K562 (cell line): ENCODE results near the gene TTLL3. TPM values are rescaled to one million over a fixed set of nuclear protein-coding genes. Genes with fewer than 3 reads are reported as not detected.

Experiments
- BRF2 ChIP-seq: IDR thresholded peaks from 3 replicates; pipeline ENCODE4 v1.6.1; 2011; ENCODE audit warnings: borderline replicate concordance, mild to moderate bottlenecking; ENCODE audit not compliant: insufficient read length, insufficient read depth
- CSDE1 ChIP-seq, 2 experiments: fragments of 450-650 bp; IDR thresholded peaks; 2 replicates each; pipeline ENCODE4 v1.6.1; 2016; ENCODE audit warnings: mild to moderate bottlenecking in 1 of 2
- CXXC5 ChIP-seq: fragments of 250-450 bp; sonication (Bioruptor Pico); IDR thresholded peaks from 2 replicates; pipeline ENCODE4 v1.8.0; 2022; ENCODE audit warnings: inconsistent platforms, mild to moderate bottlenecking, moderate library complexity
- ELK1 ChIP-seq: sonication (generic); formaldehyde crosslinking; IDR thresholded peaks from 2 replicates; pipeline ENCODE4 v1.8.1; 2022; ENCODE audit warnings: missing genetic modification reagents
- GATA2 ChIP-seq: sonication (generic); formaldehyde crosslinking; IDR thresholded peaks from 2 replicates; pipeline ENCODE4 v1.4.0; 2020; ENCODE audit warnings: mild to moderate bottlenecking, missing genetic modification reagents
- HDAC8 ChIP-seq: fragments of 450-650 bp; IDR thresholded peaks from 2 replicates; pipeline ENCODE4 v1.6.1; 2016; ENCODE audit warnings: mild to moderate bottlenecking, missing genetic modification characterization, moderate library complexity, missing compliant biosample characterization
- MYC ChIP-seq, 2 experiments: fragments of 250-450 bp in 1 of 2; sonication (Bioruptor Pico) in 1 of 2; IDR thresholded peaks; 2 replicates each; pipeline versions ENCODE4 v1.5.1 to v1.6.1; 2012 to 2021; ENCODE audit warnings: low read depth in 2 of 2, borderline replicate concordance in 1 of 2, improper control_type of control experiment in 1 of 2, low read length in 1 of 2, mild to moderate bottlenecking in 1 of 2, moderate library complexity in 1 of 2
- POLR2AphosphoS2 ChIP-seq: IDR thresholded peaks from 2 replicates; pipeline ENCODE4 v1.6.1; 2012; ENCODE audit warnings: low read length, improper control_type of control experiment
- SPI1 ChIP-seq: IDR thresholded peaks from 2 replicates; pipeline ENCODE4 v1.6.1; 2011; ENCODE audit warnings: low read depth, low read length, control low read depth, borderline replicate concordance
- TBL1XR1 ChIP-seq, 2 experiments: IDR thresholded peaks; 2 replicates each; pipeline ENCODE4 v1.6.1; 2012; ENCODE audit warnings: improper control_type of control experiment in 2 of 2, low read length in 2 of 2, mild to moderate bottlenecking in 1 of 2
- ZBTB49 ChIP-seq: sonication (generic); formaldehyde crosslinking; IDR thresholded peaks from 2 replicates; pipeline ENCODE4 v1.8.0; 2022; ENCODE audit warnings: missing genetic modification reagents, mild to moderate bottlenecking, borderline replicate concordance
- ZC3H8 ChIP-seq: fragments of 450-650 bp; IDR thresholded peaks from 2 replicates; pipeline ENCODE4 v1.6.1; 2017
- ZNF384 ChIP-seq: IDR thresholded peaks from 2 replicates; pipeline ENCODE4 v1.6.1; 2012; ENCODE audit warnings: low read depth, low read length, improper control_type of control experiment
- ZNF76 ChIP-seq: fragments of 250-450 bp; sonication (Bioruptor Pico); IDR thresholded peaks from 2 replicates; pipeline ENCODE4 v1.4.0; 2020; ENCODE audit warnings: mild to moderate bottlenecking, moderate library complexity, borderline replicate concordance
- polyA plus RNA-seq, 8 experiments: library from polyadenylated mRNA; depleted of rRNA in 4 of 8; stranded (reverse) in 5 of 8; unstranded in 3 of 8; fragments of >200 nt; fragmentation: Nextera tagmentation in 2 of 8; fragmentation: Illumina TruSeq in 1 of 8; extraction: Ambion mirVana in 2 of 8; extraction: Trizol in 1 of 8; gene quantifications; 2 replicates each; pipeline versions ENCODE4 v1.2.1 to v1.2.3, GENCODE V29; 2011 to 2014; ENCODE audit warnings: inconsistent platforms in 1 of 8, missing spikeins in 1 of 8
- total RNA-seq, 7 experiments: library from RNA; depleted of rRNA in 6 of 7; stranded (reverse); fragments of >200 nt in 6 of 7; fragmentation: Illumina TruSeq in 2 of 7; extraction: Trizol in 2 of 7; gene quantifications; 2 replicates each; pipeline versions ENCODE4 v1.2.1 to v1.2.3, GENCODE V29; 2011 to 2021; ENCODE audit warnings: low replicate concordance in 1 of 7
- TF ChIP-seq, protein P1 (sequence below): fragments of 450-650 bp; IDR thresholded peaks from 2 replicates; pipeline ENCODE4 v1.6.1; 2016; ENCODE audit warnings: mild to moderate bottlenecking
- TF ChIP-seq, protein P2 (sequence below): fragments of 450-650 bp; IDR thresholded peaks from 2 replicates; pipeline ENCODE4 v1.6.1; 2016

The TTLL3 gene
- total and polyA plus RNA-seq, 9 of the 15 experiments (the other 6 are each of a cell fraction or from before 2014, with no cell fraction given), result 8.9 to 106 (median 33.2) TPM

DNA sequence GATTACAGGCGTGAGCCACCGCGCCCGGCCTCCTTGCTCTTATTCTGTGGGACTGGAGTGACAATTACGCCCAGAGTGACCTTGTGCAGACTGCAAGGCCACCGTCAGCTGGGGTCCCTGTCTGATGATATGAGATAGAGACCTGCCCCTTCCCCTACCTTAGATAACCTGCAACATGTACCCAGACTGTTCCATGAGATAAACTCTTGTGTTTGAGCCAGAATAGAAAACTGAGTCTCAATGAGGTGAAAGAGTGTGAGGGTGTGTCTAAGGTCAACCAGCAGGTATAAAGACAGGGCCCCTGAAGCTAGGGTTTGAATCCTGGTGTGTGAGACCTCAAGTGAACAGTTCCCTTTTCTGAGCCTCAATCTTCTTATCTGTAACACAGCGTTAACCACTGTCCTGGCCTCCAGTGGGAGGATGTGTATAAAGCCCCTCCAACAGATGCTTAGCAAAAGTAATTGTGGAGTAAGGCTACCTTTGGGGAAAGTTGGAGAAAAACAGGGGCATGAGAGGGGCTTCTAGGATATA, 23.8 kb upstream of the TTLL3 start (continued):
- peak; percentile 45 for TF ChIP-seq CXXC5 (CRISPR knock-in tag)
- TF ChIP-seq, protein P1, sequence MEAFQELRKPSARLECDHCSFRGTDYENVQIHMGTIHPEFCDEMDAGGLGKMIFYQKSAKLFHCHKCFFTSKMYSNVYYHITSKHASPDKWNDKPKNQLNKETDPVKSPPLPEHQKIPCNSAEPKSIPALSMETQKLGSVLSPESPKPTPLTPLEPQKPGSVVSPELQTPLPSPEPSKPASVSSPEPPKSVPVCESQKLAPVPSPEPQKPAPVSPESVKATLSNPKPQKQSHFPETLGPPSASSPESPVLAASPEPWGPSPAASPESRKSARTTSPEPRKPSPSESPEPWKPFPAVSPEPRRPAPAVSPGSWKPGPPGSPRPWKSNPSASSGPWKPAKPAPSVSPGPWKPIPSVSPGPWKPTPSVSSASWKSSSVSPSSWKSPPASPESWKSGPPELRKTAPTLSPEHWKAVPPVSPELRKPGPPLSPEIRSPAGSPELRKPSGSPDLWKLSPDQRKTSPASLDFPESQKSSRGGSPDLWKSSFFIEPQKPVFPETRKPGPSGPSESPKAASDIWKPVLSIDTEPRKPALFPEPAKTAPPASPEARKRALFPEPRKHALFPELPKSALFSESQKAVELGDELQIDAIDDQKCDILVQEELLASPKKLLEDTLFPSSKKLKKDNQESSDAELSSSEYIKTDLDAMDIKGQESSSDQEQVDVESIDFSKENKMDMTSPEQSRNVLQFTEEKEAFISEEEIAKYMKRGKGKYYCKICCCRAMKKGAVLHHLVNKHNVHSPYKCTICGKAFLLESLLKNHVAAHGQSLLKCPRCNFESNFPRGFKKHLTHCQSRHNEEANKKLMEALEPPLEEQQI, result peak; percentile 44; the same call in 1 of the 2 replicates
- no peak for TF ChIP-seq CSDE1 (IDR thresholded peaks at IDR 0.05)
- TF ChIP-seq ZNF76 (CRISPR knock-in tag), result peak; percentile 9; the same call in 1 of the 2 replicates
- TF ChIP-seq ELK1, result no peak
- no peak for TF ChIP-seq BRF2
- peak; percentile 60 for TF ChIP-seq GATA2 (CRISPR knock-in tag)
- TF ChIP-seq ZNF384, result no peak
- no peak for TF ChIP-seq HDAC8 (tag)
- no peak for TF ChIP-seq ZC3H8
- TF ChIP-seq POLR2AphosphoS2, result 0 out of 2 replicates have a peak, but pooled peaks have one; percentile 16
- TF ChIP-seq, protein P2, sequence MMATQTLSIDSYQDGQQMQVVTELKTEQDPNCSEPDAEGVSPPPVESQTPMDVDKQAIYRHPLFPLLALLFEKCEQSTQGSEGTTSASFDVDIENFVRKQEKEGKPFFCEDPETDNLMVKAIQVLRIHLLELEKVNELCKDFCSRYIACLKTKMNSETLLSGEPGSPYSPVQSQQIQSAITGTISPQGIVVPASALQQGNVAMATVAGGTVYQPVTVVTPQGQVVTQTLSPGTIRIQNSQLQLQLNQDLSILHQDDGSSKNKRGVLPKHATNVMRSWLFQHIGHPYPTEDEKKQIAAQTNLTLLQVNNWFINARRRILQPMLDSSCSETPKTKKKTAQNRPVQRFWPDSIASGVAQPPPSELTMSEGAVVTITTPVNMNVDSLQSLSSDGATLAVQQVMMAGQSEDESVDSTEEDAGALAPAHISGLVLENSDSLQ, result 0 out of 2 replicates have a peak, but pooled peaks have one; percentile 26
- TF ChIP-seq MYC (IDR thresholded peaks at IDR 0.05; ENCODE audit: low read depth, low read length), result 0 out of 2 replicates have a peak, but pooled peaks have one; percentile 3
- TF ChIP-seq MYC (CRISPR knock-in tag; IDR thresholded peaks at IDR 0.05; ENCODE audit: borderline replicate concordance, low read depth), result peak; percentile 11; the same call in 1 of the 2 replicates
- TF ChIP-seq SPI1, result peak; percentile 96
- TF ChIP-seq TBL1XR1 (IDR thresholded peaks at IDR 0.05; ENCODE audit: low read length in 2 of 2), result peak in 1 of 2 experiments; percentile 17; a peak in 1 of 4 replicates
- no peak for TF ChIP-seq ZBTB49 (CRISPR knock-in tag)
